Uterus (tissue), 2 donors: Measurements from ENCODE around the gene MPP1.

Experiments
- CTCF ChIP-seq, 4 experiments: fragments of 200-600 bp in 2 of 4; fragments of 450-650 bp in 2 of 4; sonication (generic) in 2 of 4; IDR thresholded peaks; one replicate each; pipeline ENCODE4 v1.5.1; 2016 to 2019; ENCODE audit warnings: antibody characterized with exemption in 4 of 4, mild to moderate bottlenecking in 2 of 4, moderate library complexity in 1 of 4
- POLR2A ChIP-seq, 2 donors: fragments of 450-650 bp; IDR thresholded peaks; one replicate each; pipeline ENCODE4 v1.6.1; 2016; ENCODE audit warnings: antibody characterized with exemption in 2 of 2, mild to moderate bottlenecking in 1 of 2, moderate library complexity in 1 of 2

GRCh38 chrX:154793084-154793795 is 12.0 kb downstream of the MPP1 start:
- TF ChIP-seq CTCF (IDR thresholded peaks at IDR 0.05) (no peak), POLR2A (IDR thresholded peaks at IDR 0.05) (no peak)
